Skeletal muscle tissue (tissue), 5 donors: ENCODE results near the gene CCDC181. TPM values are rescaled to one million over a fixed set of nuclear protein-coding genes. Genes with fewer than 3 reads are reported as not detected.

Source experiments
- H3K27ac ChIP-seq: one replicate; pipeline ENCODE4 v1.7.0; 2013; ENCODE audit warnings: mild to moderate bottlenecking, low read depth, low read length, inconsistent platforms
- H3K27me3 ChIP-seq, 3 donors: one replicate each; pipeline ENCODE4 v1.7.0; 2013; ENCODE audit warnings: low read length in 3 of 3; ENCODE audit not compliant: control insufficient read depth in 3 of 3, insufficient read depth in 3 of 3
- H3K36me3 ChIP-seq, 3 donors: one replicate each; pipeline ENCODE4 v1.7.0; 2013; ENCODE audit warnings: low read length in 3 of 3; ENCODE audit not compliant: control insufficient read depth in 3 of 3, insufficient read depth in 3 of 3
- H3K4me1 ChIP-seq, 3 donors: one replicate each; pipeline ENCODE4 v1.7.0; 2013; ENCODE audit warnings: low read length in 3 of 3, mild to moderate bottlenecking in 3 of 3; ENCODE audit not compliant: control insufficient read depth in 3 of 3, insufficient read depth in 3 of 3
- H3K4me3 ChIP-seq, 3 donors: one replicate each; pipeline ENCODE4 v1.7.0; 2013; ENCODE audit warnings: low read length in 3 of 3
- H3K9ac ChIP-seq, 3 donors: one replicate each; pipeline ENCODE4 v1.7.0; 2013; ENCODE audit warnings: low read length in 3 of 3, mild to moderate bottlenecking in 3 of 3, moderate library complexity in 2 of 3, low read depth in 1 of 3
- H3K9me3 ChIP-seq, 3 donors: one replicate each; pipeline ENCODE4 v1.7.0; 2013; ENCODE audit warnings: low read length in 3 of 3; ENCODE audit not compliant: control insufficient read depth in 3 of 3
- small RNA-seq: library from RNA; depleted of rRNA; stranded (forward); fragments of <200 nt; gene quantifications from one replicate; pipeline ENCODE3, GENCODE V24; 2014
- total RNA-seq: library from RNA; depleted of rRNA; stranded (reverse); fragments of >200 nt; gene quantifications from one replicate; pipeline ENCODE4 v1.2.3, GENCODE V29; 2014
- donor health status: Osteomylitis.

CCDC181 gene
- total RNA-seq, 1 donor from 2014 or later: 0.52 TPM

DNA sequence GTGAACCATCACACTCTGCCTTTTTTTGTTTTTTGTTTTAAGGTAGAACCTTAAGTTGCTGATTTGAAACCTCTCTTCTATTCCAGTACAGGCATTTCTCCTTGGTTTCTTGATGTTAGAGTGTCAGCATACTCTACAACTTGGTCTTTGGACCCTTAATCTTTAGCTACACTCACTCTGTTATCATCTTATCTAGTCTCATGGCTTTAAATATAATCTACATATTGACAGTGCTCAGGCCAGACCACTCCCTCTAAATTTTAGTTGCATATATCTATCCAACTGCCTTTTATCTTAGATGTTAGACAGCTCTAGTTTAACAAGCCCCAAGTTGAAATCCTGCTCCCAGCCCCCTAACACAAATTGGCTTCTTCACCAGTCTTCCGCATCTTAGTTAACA, 81.8 kb downstream of the CCDC181 start:
- Histone ChIP-seq H3K9ac (no peak overlapping the region), H3K9me3 (no peaks in the 10 kb centered on the region)

More for the DNA sequence above, 81.8 kb downstream of the CCDC181 start:
- H3K4me3 ChIP-seq: no peak overlapping the region
- H3K27me3 ChIP-seq: no peaks in the 10 kb centered on the region
- H3K36me3 ChIP-seq: no peaks in the 10 kb centered on the region
- H3K4me1 ChIP-seq: no peaks in the 10 kb centered on the region
- H3K27ac ChIP-seq: no peak overlapping the region

Small RNAs within 50 kb of the gene (small RNA-seq; reads per million reads assigned to genes)
- not detected for gene AL021068.2

Other genes with a start within 250 kb of the CCDC181 start
- 12.5 TPM for gene NME7, start 59.7 kb downstream of the CCDC181 start, total RNA-seq
- 11.5 TPM for gene BLZF1, start 59.3 kb downstream of the CCDC181 start, total RNA-seq
- gene SLC19A2, start 58.5 kb upstream of the CCDC181 start, total RNA-seq: 14.1 TPM
- 1.0 TPM for gene F5, start 159.0 kb upstream of the CCDC181 start, total RNA-seq
- 0.52 TPM for gene SELP, start 202.7 kb upstream of the CCDC181 start, total RNA-seq